NCI-H1436 treated with DMSO at 0.1 percent for 48 hours (cell line): Measurements from ENCODE around the gene LHFPL2.

Experiments used
- DNase-seq: peaks from one replicate; lab custom pipeline; 2025; lab: John Stamatoyannopoulos, UW

Gene LHFPL2

DNA sequence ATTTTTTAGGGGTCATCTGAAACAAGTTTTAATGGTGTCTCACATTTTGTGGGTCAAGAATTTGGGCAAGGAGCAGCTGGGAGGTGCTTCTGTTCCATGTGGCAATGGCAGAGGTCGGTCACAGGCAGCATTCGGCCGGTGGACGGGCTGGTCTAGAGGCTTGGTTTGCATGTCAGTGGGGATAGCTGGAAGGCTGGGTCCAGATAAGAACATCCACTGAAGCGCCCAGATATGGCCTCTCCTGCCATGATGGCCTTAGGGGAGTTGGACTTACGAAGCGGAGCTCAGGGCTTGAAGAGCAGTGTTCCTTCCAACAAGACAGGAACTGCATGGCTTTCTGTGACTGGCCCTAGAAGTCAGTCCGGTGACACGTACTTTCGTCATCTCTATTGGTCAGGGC lies 30.3 kb downstream of the LHFPL2 start:
- no peak for DNase-seq

DNA sequence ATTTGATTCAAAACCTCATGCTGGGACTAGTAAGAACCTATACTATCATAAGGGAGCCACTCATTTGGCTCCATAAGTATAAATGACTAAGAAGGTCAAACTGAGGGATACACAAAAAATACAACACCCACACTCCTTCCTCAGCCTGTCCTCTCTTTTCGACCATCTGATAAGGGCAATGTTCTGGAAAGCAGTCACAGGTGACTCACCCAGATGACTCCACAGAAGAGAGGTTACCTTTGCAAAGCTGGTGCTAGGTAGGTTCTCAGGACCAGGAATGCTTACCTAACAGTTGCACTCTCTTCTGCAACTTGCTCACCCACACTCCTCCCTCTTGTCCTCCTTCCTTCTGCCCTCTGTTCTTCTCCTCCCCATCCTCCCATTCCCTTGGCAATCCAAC lies 32.9 kb downstream of the LHFPL2 start:
- no peak for DNase-seq

DNA sequence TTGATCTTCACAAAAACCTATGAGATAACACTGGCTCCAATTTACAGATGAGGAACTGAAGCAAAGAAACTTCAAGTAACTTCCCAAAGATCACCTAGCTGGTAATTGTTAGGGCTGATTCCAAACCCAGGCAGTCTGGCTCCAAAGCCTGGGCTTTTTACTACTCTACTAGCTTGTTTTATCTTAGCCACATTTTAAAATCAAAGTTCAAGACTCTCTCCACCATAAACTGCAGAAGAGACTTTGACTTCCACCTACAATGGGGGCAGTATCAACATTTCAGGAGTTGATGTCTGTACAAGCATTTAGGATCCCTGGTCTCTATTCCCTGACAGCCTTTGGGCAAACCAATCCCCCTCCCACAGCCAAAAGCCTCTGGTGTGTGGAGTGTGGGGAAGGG lies 33.8 kb downstream of the LHFPL2 start:
- DNase-seq: no peak

DNA sequence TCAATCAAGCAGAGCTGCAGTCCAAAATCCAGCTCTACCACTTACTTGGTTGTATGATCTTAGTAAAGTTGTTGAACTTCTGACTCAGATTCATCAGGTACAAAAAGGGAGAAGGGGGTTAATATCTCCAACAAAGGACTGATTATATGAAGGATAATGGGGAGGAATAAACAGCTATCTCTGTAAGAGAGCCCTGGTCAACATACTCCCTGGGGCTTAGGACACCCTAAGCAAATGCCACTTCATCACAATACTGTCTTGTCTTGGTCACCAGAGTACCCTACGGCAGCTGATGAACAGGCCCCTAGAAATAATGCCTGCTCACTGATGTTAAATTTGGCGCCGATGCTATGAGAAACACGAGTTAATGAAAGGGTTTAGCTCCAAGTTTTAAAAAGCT lies 34.8 kb downstream of the LHFPL2 start:
- DNase-seq: no peak

DNA sequence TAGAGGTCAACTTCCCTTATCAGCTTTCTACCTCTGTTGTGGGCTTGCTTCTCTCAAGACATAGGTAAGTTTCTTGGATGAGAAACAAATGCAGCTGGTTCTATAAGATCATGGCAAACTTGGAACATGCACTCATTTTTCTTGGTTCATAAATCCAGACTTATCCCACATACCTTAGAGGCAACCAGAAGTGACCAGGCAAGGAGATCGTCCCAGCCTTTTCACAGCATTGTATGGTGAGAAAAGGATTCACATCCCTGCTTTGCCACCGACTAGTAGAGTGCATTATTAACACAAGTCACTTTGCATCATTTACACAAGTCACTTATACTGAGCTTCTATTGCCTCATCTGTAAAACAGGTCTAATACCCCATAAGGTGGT lies 35.4 kb downstream of the LHFPL2 start:
- DNase-seq: no peak

DNA sequence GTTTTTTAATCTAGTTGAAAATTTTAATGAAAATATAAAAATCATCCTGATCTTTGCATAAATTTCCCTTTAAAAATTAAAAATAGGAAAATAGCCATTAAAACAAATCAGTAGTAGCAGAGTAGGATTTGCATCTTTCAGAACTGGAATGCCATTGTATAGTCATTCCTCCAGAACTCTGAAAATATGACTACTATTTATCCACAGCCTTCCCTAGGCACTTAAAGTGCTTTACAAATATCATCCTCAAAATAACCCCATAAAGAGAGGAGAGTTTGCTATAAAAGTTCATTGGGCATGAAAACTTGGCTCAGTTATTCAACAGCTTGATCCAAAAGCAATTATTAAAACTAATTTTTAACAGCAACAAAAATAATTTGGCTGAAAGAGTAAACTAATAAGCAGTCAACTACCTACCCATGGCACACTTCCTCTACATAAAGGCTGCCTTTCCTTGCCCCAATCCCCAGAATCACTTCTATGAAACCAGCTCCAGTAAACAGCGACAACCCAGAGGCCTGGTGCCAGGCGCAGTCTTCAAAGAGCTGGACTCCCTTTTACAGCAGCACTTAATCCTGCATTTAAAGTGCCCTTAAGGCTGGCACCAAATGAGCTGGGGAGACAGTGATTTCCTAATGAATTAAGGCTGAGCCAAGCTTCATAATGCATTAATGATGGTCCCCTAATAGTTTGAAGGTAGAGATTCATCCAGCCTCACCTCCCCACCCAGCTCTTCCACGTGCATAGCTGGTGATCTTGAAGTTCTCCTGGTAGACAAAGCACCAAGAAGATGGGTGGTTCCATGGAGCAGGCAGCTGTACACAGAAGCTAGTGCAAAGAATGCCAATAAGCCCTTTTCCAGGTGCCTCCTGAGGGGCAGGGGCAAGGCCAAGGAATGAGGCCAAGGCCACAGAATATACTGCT lies 36.1 kb downstream of the LHFPL2 start:
- DNase-seq: no peak

DNA sequence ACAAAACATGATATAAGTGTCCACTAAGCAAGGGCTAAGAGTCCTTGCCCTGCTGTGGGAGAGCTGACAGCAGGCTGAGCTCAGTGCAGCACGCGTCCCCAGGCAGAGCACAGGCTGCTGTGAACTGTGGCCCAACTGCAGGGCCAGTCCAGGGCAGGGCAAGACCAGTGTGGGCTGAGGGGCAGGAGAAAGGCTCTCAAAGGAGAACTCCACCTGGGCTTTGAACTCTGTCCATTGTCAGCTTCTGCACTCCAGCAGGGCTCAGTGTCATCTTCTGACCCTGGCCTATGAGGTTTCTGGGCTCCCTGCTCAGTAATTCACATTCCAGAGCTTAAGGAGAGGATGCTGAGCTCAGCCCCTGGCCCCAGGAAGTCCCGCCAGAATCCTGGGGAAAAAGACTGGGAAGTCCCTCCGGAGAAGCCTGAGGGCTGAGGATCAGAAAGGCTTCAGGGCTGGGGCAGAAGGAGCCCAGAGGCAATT lies 37.4 kb downstream of the LHFPL2 start:
- DNase-seq: no peak

DNA sequence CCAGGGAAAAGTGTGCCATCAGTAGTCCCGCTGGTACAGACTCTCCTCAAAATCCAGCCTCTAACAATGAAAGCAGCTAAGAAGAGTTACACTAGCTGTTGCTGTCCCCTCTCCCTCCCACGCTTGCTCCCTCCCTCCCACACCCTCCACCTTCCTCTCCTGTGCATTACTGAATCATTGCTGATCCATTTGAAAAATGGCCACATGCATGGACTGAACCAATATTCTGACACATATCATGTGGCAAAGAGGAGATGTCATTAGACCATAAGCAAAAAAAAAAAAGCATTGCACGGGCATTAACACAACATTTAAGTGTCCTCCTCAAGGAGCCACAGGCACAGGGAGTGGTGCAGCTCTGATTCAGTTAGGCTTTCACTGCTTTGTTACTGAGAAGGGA lies 37.9 kb downstream of the LHFPL2 start:
- no peak for DNase-seq

DNA sequence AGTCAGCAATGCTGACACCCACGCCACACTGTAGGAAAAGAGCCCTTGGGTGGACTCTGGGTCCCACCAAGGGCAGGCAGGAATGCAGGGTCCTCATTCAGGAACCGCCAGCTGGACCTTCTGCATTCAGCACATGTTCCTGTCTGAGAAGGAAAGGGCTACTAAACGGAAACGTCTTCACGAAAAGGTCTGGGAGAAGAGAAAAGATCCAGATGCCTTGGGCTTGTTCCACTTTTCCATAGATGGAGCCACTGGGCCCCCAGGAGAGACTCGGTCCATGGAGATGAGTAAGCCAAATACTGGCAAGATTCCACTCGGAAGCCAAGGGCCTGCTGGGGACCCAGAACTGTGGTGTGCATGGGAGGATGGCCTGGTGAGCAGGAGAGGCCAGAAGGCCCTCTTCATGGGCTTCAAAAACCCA lies 38.4 kb downstream of the LHFPL2 start:
- no peak for DNase-seq

DNA sequence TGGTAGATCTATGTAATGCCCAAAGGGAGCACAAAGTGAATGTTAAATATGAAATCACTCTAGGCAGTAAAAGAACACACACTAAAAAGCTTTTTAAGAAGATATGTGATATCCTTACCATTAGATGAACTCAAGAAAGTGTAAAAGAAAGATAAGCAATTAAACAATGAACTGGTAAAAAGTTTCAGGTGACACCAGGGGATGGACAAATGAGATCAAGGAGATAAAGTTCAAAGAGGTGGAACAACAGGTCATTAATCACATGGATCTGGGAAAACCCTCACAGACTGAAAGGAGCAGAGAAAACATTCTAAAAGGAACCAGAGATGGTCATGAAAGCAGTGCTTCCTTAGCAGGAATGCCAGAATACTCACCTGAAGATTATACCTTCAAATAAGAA lies 40.7 kb downstream of the LHFPL2 start:
- DNase-seq: no peak

DNA sequence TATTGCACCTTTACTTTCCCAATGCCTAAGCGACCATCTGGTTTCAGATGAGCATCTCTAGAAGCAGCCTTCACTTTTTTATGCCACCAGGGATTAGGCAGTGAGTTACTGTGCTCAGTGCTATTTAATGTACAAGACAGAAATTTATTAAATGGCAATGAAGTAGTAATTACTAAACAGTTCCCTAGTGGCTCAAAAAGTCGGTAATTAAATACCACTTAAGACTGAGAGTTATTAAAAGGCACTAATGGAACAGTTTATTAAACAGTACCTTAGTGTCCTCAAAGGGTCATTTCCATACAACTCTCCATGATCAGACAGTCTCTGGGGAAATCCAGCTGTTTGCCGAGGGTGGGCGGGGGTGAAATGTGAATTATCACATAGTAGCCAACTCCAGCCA lies 42.3 kb downstream of the LHFPL2 start:
- DNase-seq: no peak

DNA sequence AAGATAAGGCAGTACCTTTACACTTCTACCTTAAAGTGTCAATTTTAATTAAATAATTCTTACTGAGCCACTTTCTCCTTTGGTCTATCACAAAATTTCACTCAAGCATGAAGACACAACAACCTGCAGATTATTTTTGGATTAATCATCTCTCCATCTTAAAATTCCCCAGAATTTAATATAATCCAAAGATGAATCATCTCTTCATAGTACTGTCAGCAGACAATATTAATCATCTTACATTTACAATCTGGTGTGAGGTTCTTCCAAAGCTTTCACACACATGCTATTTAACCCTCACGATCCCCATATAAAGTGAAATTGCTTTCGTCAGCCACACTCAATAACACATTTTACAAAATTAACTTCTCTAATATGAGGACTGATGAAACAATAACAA lies 43.0 kb downstream of the LHFPL2 start:
- no peak for DNase-seq

DNA sequence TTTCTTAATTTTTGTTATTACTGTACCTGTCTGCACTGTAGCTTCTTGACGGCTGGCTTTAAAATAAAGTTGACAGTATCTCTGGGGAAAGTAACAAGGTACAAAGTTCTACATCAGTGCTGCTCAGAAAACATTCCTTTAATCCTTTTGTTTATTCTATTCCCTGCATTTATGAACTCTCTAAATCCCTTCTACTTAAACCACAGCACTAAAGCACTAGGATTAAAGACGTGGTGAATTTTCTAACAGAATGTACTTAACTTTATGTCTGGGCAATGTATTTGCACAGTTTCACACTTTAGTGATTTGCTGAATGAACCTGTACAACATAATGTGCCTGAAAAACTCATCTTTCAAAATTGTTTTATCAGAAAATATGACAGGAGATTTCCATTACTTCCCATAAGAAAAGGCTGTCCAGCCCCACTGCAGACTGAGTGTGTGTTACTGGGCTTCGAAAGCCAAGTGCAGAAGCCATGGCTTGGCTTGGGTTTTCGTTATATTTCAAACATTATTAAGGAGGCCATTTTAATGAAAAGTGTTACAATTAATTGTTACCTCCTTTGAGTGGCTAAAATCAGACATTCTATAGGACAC lies 43.8 kb downstream of the LHFPL2 start:
- no peak for DNase-seq

DNA sequence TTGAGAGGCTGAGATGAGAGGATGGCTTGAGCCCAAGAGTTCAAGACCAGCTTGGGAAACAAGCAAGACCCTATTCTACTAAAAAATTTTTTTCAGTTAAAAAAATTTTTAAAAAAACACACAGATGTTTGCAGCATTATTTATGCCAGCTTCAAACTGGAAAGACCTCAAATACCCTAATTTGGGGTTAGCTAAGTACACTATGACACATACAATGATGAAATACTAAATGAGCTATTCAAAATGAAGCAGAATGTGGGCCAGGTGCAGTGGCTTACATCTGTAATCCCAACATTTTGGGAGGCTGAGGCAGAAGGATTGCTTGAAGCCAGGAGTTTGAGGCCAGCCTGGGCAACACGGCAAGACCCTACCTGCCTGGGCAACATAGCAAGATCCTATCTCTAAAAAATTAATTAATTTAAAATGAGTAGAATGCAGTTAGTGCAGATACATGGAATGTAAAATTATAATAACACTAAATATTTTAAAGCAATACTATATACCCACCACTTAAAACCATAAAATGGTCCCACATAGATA lies 44.9 kb downstream of the LHFPL2 start:
- DNase-seq: no peak

DNA sequence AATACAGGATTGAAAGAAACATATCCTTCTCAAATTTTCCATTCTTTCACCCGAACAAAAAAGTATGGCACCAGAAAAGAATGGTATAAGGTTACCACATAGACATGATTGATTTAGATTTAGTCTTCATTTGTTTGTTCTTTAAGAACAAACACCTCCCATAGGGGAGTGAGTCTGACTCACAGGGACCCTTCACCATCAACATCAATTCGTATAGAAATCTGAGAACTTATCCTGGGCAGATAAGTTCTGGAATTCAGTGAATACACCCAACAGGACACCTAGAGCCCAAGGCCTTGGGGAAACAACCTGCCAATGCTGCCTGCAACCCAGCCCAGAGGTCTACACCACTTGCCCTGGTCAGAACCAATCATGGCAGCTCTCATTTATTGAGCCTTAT lies 46.2 kb downstream of the LHFPL2 start:
- DNase-seq: no peak

DNA sequence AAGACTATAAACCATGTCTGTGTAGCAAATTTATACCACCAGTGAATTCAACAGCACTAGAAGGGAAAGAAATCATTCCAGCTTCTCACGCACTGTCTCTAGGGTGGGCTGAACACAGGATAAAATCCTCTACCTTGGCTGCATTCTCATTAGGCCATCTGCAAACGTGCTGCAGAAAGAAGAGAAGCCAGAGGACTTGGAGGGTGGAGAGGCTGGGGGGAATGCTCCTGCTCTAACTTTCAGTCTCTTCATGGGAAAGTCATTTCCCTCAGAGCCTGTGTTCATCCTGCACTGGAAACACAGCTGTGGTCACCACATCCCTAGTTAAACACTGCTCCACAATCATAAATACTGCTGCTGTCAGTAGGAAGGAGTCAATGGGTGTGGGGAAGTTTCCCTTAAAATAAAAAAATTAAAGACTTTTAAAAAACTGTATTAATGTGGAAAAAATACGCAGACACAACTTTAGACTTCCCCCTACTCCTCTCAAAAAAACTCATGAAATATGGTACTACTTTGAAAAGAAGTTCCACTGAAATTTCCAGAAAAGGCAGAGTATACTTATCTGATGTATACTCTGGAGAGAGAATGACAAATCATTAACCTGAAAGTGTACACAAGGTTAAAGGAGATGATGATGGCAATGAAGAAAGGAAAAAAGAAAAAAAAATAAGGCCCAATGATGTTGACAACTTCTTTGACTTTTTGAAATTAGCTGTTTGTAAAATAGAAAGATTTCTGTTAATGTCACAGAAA lies 46.8 kb downstream of the LHFPL2 start:
- DNase-seq: no peak

DNA sequence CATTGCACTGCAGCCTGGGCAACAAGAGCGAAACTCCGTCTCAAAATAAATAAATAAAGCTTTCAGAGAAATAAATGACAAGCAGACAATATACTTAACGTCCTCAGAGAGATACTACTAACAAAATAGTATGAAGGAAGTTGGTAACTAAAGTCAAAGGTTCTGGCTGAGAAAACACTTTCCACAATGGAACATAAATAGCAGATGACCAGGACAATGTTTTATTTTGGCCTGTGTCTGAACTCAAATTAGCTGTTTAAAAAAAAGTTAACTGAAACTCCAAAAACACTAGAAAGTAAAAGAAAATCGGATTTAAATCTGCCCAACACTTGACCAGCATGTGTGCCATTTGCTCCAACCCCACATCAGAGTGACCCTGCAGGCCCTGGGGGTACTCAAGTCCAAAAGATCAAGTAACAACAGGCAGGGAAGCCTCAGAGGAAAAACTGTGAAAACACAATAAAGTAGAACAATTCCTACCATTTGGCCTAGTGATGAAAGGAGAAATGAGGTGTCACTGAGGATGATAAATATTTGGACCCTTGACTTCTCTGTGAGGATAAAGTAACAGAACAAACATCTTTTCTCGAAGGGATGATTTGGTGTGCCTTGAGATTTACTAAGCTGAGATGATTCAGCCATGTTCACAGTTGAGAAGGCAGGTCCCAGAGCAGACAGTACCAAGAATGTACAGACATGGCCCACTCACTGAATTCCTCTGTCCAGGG lies 47.7 kb downstream of the LHFPL2 start:
- no peak for DNase-seq

DNA sequence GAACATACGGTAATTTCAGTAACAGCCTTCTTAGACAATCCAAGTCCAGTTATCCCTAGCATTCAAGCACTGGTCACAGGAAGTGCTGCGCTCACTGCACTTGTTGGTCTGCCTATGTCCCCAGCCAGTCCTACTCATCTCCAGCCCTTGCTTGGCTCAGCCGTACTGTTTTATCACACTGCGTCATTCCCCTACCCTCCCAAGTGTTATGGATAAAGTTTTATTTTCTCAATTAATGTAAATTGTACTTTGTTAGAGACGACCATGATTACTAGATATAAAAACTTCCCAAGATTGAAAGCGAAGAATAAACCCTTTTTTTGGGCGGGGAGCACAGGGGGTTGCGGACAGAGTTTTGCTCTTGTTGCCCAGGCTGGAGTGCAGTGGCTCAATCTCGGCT lies 49.6 kb downstream of the LHFPL2 start:
- DNase-seq: no peak

DNA sequence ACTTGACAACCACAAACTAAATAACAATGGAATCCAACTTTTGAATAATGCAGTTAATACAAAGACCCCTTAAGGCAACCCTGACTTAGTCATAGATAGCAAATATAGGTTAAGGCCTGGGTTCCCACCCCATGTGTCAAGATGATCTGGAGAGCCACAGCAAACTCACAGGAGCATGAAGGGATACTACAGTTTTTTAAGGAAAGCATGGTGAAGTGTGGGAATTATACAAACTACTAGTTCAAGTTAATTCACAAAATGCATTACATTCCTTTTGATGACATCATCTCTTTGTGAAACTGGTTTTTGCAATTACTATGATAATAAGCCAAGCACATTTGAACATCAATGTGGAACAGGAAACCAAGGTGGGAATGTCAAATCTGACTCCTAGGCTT lies 50.6 kb downstream of the LHFPL2 start:
- DNase-seq: no peak

DNA sequence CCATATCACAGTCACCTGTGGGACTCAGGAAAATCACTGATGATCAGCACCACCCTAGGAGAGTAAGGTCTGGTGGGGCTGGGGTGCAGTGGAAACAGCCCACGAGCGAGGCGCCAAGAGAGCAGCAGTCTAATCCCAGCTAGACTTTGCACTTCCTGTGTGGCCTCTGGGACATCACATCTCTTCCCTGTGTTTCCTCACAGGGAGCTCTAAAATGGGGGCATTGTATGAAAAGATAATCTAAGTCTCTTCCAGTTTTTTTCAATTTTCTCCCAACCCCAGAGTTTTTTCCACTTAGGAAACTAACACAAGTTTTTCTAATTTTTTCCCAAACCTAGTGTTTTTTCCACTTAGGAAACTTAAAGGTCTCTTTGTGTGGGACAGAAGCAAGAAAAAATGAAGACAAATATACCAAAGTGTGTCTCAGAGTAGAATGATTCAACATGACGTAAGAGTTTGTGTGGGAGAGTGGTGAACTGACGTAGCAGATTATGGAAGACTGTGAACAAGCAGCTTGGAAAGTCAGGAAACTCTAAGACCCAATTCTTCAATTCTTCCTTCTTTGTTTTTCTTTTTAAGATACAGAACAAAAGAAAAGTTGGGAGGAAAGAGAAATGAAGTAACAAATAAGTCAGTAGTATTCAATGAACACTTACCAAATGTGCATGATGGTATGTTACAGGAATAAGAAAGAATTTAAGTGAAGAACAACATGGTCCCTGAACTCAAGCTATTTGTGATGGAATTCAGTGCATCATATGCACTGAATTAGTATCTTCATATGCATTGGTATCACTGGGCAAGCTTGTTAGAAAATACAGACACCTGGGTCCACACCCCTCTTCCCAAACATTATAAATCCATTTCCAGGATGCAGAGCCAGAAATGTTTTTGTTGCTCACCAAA lies 51.3 kb downstream of the LHFPL2 start:
- DNase-seq: no peak

DNA sequence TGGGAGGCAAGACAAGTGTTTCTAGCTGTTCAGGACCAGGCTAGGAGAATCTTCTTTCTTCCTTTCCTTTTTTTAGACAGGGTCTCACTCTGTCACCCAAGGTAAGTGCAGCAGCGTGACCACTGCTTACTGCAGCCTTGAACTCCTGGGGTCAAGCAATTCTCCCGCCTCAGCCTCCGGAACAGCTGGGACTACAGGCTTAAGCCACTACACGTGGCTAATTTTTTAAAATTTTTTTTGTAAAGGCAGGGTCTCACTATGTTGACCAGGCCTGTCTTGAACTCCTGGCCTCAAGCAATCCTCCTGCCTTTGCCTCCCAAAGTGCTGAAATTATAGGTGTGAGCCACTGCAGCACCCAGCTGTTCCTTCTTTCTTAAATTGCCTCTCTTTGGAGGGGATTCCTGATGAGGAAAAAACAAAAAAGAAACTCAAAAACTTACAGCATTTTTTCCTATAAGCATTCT lies 53.1 kb downstream of the LHFPL2 start:
- DNase-seq: no peak
